HG03139 (cell line): ENCODE results near the gene COG3.

ENCODE experiments used
- ATAC-seq: cut with Tn5 transposase; IDR thresholded peaks from one replicate; pipeline ENCODE4 v1.9.1; 2021; ENCODE audit not compliant: unreplicated experiment

The COG3 gene

DNA sequence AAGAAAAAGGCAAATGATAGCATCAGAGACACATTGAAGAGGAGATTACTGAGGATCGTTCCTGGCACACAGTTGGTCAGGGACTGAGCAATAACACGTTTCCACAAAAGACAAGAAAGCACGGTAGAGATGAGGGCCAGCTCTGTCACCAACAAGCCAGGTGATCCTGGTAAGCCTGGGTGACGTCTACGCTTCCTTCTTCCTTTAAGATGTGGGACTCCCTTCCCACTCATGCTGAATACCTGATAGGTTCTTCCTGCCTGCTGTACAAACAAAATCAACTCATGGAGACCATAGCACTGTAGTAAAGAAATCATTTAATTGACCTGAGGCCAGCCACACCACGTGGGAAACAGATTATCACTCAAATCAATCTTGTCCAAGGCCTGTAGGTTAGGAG is 19.7 kb upstream of the COG3 start:
- no peak for ATAC-seq

DNA sequence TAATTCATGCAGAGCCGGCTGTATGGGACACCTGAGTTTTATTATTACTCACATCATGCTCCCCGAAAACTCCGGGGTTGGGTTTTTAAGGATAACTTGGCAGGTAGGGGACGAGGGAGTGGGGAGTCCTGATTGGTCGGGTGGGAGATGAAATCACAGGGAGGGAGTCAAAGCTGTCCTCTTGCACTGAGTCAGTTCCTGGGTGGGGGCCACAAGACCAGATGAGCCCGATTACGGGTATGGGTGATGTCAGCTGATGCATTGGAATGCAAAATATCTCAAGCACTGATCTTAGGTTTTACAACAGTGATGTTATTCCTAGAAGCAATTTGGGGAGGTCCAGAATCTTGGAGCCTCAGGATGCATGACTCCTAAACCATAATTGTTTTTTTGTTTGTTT is 18.6 kb upstream of the COG3 start:
- no peak for ATAC-seq

DNA sequence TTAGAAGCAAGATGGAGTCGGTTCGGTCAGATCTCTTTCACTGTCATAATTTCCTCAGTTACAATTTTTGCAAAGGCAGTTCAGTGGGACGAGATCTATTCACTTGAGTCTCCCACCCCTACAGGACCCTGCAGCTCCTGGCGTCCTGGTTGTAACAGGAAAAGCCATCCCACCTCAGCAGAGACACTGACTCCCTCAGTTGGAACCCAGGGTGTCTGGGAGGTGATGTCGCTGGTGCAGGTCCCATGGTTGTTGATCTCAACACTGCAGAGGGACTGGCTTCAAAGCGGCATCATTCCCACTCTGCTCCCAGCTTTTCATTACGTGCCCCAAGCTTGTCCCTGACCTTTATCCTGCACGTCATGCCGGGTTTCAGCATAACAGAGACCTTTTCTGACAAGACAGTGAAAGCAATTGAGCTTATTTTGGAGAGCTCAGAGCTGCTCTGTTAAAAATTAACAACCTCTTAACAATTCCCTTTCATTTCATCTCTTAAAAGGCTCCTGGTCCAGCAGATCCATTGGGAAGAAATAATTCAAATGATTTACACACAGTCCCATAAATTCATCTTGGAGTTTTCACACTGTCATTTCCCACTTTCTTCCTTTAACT is 17.6 kb upstream of the COG3 start:
- ATAC-seq: no peak

DNA sequence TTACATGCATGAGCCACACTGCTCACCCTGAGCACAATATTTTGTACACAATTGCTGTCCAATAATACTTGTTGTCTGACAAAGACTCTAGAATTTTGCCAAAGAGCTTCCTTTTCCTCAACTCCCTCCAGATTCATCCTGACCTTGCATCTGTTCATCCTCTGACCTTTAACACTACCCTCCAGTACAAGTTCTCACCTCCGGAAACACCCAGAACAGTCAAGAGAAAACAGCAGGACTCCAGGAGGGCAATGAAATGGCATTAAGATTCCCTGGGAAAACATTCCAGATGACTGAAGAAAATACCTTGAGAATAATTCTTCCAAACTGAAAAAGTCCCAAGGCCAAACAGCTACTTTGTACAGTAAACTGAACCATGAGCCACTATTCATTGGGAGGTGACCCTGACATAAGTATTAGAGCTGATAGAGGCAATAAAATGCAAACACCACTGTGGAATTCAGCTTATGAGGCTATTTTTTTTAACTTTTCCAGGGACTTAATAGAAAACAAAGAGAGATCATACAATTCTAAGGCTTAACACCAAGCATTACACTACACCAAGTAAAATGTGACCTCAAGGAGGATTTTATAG is 15.7 kb upstream of the COG3 start:
- no peak for ATAC-seq

DNA sequence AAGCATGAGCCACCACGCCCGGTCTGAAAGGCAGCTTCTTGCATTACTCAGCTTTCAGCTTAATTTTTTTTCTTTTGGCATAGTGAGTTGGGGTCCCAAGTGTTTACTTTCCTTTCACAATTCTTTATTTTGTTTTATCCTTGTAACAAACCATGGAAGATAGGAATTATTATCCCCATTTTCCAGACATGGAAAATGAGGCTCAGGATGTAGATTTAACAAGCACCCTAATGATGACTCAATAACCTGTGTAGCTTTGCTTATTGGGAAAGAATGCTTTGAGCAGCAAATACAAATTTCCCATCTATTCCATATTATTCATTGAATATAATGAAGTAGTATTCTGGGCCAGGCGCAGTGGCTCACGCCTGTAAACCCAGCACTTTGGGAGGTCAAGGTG is 13.5 kb upstream of the COG3 start:
- ATAC-seq: no peak

DNA sequence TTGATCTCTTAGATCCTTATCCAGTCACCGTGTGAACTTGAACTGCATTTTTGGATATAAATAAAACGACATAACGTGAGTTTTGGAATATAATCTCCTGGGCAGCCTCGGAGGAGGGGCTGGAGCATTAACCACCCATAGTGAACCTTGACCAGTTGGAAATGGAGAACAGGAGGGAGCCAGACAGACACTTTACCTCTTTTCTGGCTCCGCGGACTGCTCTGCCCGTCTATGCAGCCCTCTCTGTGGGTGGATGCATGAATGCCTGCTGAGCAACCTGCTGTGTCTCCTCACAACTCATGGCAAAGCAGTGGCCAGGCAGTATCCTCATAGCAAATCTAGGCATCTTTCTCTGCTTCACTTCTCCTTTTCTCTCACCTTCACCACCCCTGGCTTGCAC is 10.5 kb upstream of the COG3 start:
- no peak for ATAC-seq

DNA sequence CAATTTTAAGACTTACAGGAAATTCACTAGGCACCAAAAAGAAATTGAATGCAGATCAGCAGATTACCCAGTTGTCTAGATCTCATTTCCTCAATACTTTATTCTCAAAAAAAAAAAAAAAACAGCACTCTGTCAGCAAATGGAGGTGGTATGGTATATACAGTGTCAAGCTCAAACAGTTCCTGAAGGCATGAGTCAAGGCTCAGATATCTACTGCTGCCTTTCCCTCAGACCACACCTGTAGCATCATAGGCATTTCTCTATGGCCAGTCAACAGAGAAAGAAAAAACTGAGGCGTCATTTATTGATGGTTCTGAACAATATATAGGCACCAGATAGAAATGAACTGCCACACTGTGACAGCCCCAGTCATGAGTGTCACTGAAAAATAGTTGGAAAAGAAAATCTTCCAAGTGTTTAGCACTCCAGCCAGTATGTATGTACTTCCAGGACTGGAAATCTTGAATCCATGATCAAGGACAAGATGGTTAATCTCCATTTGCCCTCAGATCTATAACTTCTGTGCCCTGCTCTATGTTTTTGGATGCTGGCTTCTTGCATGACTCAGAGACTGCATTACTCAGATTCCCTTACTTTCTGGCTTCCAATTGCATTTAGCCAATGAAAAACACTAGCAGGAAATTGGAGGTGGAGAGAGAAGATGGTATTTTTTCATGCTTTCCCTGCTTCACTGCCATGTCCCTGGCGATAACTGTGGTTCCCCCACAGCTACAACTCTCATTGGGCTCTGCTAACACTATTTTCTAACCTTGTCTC is 8.4 kb upstream of the COG3 start:
- ATAC-seq: no peak

DNA sequence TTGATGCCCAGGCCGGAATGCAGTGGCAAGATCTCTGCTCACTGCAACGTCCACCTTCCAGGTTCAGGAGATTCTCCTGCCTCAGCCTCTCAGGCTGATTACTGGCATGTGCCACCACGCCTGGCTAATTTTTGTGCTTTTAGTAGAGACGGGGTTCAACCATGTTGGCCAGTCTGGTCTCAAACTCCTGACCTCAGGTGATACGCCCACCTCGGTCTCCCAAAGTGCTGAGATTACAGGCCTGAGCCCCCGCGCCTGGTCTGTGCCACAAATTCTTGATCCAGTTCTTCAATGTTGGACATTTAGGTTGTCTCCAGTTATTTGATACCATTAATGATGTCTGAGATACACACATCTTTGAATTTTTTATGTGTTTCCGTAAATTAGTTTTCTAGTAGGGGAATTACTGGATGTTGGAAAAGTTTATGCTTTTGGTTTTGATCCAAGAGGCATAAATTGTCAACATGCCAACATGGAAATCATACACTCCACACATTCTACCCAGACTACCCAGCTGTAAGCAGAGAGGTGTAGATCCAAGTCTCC is 525 bp upstream of the COG3 start:
- no peak for ATAC-seq

DNA sequence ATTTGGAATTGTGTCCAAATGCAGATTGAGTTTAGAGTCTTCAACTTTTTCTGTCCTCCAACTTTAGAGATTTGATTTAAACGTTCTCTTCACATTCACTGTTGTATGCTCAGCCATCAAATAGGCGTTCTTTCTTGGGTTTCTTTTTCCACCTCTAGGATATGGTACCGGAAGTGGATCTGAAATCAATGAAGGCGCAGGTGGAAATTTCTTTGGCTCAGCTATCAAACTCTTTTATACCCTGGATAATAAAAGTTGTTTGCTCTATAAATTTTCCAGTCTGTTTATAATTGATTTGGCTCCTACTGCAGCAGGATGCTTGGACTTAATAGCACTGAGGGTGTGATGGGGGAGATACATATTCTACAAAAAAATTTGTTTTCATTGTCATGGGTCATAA is 1.6 kb downstream of the COG3 start:
- no peak for ATAC-seq

DNA sequence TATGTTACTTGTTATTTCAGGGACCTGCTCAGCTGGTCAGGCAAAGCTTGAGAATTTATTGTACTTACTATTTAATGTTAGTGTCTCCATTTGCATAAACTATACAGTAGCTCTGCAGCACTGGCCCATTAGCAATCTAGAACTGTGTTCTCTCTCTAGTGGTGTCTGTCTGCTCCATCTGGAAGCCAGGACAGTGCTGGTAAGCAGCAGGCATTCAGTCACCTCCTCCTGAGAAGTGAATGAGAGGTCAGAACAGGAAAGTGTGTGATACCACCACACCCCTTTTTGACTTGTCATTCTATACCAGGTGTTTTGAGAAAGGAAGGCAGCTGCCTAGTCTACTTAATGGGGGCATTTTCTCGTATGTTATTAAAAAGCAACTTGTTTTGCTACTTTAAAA is 3.9 kb downstream of the COG3 start:
- ATAC-seq: no peak

DNA sequence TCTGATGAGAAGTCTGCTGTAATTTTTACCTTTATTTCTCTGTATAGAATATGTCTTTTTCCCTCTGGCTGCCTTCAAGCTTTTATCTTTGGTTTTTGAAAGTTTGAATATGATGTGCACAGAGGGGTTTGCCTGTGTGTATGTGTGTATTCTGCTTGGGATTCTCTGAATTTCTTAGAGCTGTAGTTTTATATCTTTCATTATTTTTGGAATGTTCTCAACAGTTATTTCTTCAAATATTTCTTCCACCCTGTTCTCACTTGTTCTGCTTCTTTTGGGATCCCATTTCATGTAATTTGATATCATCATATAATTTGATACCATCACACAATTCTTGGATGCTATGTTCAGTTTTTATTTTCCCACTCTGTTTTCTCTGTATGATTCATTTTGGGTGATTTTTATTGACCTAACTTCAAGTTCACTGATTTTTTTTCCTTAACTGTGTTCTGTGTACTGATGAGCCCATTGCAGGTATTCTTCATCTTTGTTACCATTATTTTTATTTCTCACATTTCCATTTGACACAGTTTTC is 7.5 kb downstream of the COG3 start:
- ATAC-seq: no peak

DNA sequence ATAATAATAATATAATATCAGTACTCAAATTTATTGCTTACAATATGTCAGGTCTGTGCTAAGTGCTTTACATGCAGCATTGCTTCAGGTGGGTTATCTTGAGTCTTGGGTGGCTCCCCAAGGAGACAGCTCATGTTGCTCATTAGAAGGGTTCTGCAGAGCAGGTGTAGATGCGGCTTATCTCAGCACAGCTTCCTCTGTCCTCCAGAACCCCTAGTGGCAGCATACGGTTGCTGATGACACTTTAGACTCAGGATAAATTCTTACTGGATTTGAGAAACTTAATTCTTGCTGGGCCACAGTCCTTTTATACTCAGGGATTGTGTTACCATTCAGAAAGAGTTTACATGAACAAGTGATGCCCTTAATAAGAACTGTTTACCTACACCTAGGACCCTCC is 8.9 kb downstream of the COG3 start:
- no peak for ATAC-seq

DNA sequence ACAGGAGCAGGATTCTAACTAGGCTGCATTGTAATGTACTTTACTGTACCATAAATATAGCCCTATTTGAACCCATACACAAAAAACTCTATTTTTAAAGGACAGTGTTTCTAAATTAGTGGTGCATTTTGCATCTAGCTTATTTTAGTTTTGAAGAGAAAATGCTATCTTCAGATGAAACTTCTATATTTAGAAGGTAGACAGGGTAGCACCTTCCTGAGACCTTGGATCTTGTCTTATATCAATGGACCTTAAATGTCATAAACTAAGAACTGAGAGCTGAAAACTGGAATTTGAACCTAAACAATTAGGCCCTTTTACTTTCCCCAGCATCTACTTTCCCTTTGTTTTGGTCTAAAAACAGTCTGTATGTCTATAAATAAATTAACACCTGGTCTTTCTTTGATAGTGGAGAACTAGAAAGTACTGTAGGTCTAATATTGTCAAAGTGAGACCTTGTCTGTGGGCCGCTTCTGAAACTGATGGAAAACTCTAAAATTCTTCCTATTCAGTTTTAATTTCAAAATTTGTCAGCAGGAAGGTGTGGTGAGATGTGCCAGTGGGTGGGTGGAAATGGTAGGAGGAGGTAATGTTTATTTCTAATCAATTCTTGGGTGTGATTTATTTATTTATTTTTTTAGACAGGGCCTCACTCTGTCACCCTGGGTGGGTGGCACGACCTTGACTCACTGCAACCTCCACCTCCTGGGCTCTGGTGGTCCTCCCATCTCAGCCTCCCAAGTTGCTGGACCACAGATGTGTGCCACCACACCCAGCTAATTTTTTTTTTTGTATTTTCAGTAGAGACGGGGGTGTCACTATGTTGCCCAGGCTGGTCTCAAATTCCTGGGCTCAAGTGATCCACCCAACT is 10.1 kb downstream of the COG3 start:
- no peak for ATAC-seq

DNA sequence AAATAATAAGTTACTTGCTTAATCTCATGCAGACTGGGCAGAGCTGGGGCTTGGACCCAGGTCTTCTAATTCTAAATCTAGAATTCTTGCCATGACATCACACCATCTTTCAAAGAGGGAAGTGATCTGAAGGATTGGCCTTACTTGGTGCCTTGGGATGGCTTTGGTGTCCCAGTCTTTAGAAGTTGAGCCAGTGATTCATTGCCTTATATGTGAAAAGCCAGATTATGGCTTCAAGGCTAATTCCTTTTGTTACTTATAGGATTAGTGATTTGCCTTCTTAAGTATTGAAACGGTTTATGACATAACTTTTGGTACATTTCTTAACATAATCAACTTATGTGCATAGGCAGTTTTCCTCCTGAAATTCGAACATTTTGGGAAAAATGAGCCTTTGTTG is 14.9 kb downstream of the COG3 start:
- no peak for ATAC-seq

DNA sequence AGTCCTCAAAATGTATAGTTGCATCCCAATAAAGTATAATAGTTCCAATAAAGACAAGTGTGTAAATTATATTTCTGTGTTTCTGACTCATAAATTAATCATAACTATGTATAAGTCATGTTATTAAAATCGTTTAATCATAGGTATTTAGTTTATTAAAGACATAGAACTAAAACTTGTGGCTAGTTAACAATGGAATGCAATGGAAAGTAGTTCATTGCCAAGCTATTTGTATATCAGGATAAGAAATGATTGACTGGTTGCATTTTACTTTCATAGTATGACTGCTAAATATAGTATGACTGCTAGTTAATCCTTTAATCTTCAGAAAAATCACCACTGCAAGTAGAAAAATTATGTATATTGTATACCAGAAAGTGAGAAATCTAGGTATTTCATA is 16.9 kb downstream of the COG3 start:
- no peak for ATAC-seq

DNA sequence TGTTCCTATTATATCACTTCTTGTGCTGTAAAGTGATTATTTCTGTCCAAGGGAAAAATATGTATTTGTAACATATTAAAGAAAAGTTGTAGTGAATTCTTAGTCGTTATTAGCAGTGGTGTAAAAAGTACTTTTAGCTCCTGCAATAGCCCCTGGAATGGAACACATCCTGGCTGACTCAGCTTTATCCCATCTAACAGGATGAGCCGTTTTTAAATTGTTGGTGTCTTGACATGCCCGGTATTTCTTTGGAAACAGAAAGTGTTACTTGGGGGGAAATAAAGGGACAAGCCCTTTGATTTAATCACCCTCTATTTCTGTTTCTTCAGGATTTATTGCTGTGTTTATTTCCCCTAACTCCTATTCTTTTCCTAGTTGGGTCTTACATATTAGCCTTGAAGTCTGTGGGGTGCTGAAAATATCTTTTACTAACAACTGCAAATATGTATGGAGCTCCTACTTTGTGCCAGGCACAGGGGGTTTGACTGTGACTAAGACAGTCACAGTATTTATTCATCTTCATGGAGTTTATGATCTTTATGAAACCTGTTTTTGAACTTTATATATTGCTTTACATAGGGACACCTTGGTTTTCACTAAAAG is 17.9 kb downstream of the COG3 start:
- ATAC-seq: no peak

DNA sequence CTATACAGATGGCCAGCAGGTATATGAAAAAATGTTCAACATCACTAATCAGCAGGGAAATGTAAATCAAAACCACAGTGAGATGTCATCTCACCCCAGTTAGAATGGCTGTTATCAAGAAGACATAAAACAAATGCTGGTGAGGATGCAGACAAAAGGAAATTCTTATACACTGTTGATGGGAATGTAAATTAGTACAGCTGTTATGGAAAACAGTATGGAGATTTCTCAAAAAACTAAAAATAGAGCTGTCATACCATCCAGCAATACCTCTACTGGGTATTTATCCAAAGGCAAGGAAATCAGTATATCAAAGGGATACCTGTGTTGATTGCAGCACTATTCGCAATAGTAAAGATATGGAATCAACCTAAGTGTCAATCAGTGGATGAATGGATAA is 22.9 kb downstream of the COG3 start:
- ATAC-seq: no peak

DNA sequence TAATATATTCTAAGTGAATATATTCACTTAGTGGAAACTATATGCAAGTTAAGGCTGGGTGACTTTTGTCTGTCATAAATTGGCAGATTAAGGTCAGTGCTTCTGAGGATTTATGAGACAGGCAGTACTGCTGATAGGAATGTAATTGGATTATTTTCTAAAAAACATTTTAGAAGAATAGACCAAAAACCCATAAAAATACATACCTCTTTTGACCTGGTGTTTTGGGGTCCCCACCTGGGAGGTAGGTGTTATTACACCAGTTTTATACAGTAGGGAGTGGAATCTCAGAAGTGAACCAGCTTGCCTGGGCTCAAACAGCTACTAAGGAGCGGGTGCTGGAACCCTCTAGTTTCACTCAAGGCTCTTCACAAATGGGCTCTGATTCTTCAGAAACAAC is 25.3 kb downstream of the COG3 start:
- no peak for ATAC-seq

DNA sequence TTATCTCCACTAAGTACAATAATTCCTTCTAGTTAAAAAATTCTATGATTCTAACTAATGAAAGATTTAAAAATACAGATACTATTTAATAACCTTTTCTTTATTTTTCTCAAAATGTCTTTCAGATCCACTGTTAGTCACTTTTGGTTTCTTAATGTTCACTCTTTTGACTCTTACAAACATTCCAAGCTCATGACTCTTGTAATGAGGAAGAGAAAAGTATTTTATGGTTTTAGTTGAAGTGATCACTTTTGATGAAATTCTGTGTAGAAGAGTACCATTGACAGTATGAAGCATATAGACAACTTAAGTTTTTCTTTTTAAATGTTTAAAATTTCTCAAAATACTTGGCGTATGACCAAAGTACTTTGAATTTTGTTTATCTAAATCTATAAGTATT is 27.8 kb downstream of the COG3 start:
- ATAC-seq: no peak

DNA sequence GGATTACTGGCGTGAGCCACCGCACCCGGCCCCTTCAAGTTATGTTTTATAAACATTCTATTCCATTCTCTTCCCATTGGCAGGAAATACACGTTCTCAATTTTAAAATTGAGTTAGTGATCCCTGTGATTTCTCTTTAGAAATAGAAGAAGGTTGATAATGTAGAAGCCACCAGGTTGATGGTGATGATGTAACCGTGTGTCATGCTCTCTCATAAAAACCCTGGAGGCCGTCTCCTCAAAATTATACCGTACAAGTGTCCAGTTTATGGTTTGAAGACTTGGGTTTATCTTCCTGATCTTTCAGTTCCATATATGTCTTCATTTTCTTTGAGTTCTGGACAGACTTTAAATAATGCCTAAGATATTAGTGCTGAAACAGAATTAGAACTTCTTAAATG is 32.2 kb downstream of the COG3 start:
- no peak for ATAC-seq
